IPS-20b (cell line): Measurements from ENCODE around the gene MAGEB4.

ENCODE experiments used
- H3K27ac ChIP-seq: one replicate; pipeline ENCODE4 v1.5.1; 2013; ENCODE audit warnings: low read length
- H3K27me3 ChIP-seq: 2 replicates; pipeline ENCODE4 v1.6.1; 2013; ENCODE audit warnings: mild to moderate bottlenecking, low read length, inconsistent platforms; ENCODE audit not compliant: insufficient read depth
- H3K36me3 ChIP-seq: 2 replicates; pipeline ENCODE4 v1.6.1; 2013; ENCODE audit warnings: low read depth, mild to moderate bottlenecking, inconsistent platforms, low read length, moderate library complexity; ENCODE audit not compliant: insufficient read depth
- H3K4me1 ChIP-seq: 2 replicates; pipeline ENCODE4 v1.6.1; 2013; ENCODE audit warnings: mild to moderate bottlenecking, control low read depth, inconsistent platforms, low read length, moderate library complexity; ENCODE audit not compliant: insufficient read depth
- H3K4me3 ChIP-seq: 2 replicates; pipeline ENCODE4 v1.5.1; 2013; ENCODE audit warnings: mild to moderate bottlenecking, low read length, inconsistent platforms
- H3K9ac ChIP-seq: 2 replicates; pipeline ENCODE4 v1.6.1; 2013; ENCODE audit warnings: low read depth, mild to moderate bottlenecking, inconsistent platforms, low read length, moderate library complexity
- H3K9me3 ChIP-seq: 2 replicates; pipeline ENCODE4 v1.6.1; 2013; ENCODE audit warnings: mild to moderate bottlenecking, low read depth, low read length, inconsistent platforms; ENCODE audit not compliant: insufficient read depth

MAGEB4 gene

GRCh38 chrX:30246769-30247489 is 5.1 kb downstream of the MAGEB4 start, which contains the start of gene MAGEB1:
Gene MAGEB1, plus strand, starts transcription at chrX:30247146. Its CDS starts 3,348 bp downstream, at chrX:30250494.
- no peak within 1 kb of the TSS for H3K27ac ChIP-seq
- no peaks in the 10 kb centered on the region for H3K27me3 ChIP-seq
- H3K36me3 ChIP-seq: no peaks in the 10 kb centered on the region
- no peaks in the 10 kb centered on the region for H3K9me3 ChIP-seq
- H3K4me1 ChIP-seq: no peaks in the 10 kb centered on the region
- H3K9ac ChIP-seq: no peak within 1 kb of the TSS
- H3K4me3 ChIP-seq: no peak within 1 kb of the TSS

- no peak overlapping the region for H3K9ac ChIP-seq
- no peaks in the 10 kb centered on the region for H3K4me1 ChIP-seq
- no peaks in the 10 kb centered on the region for H3K36me3 ChIP-seq
- H3K27ac ChIP-seq: no peak overlapping the region
- H3K9me3 ChIP-seq: no peaks in the 10 kb centered on the region
- no peaks in the 10 kb centered on the region for H3K27me3 ChIP-seq
- H3K4me3 ChIP-seq: no peak overlapping the region
Measured at GRCh38 chrX:30248854-30249253, 7.1 kb downstream of the MAGEB4 start.

- Histone ChIP-seq H3K4me1 (no peaks in the 10 kb centered on the region), H3K9ac (no peak overlapping the region), H3K36me3 (no peaks in the 10 kb centered on the region), H3K9me3 (peaks cover 9% of the 10 kb centered on the region), H3K4me3 (no peak overlapping the region), H3K27me3 (no peaks in the 10 kb centered on the region), H3K27ac (no peak overlapping the region)
Measured at GRCh38 chrX:30253257-30253656, 11.5 kb downstream of the MAGEB4 start.

GRCh38 chrX:30259927-30260326 is 18.1 kb downstream of the MAGEB4 start:
- Histone ChIP-seq H3K36me3 (no peaks in the 10 kb centered on the region), H3K4me3 (no peak overlapping the region), H3K4me1 (no peaks in the 10 kb centered on the region), H3K27ac (no peak overlapping the region), H3K9me3 (peaks cover 4% of the 10 kb centered on the region), H3K9ac (no peak overlapping the region), H3K27me3 (no peaks in the 10 kb centered on the region)

- no peak overlapping the region for H3K27ac ChIP-seq
- H3K4me3 ChIP-seq: no peak overlapping the region
- H3K27me3 ChIP-seq: no peaks in the 10 kb centered on the region
- no peaks in the 10 kb centered on the region for H3K4me1 ChIP-seq
- no peaks in the 10 kb centered on the region for H3K36me3 ChIP-seq
- H3K9ac ChIP-seq: no peak overlapping the region
- no peaks in the 10 kb centered on the region for H3K9me3 ChIP-seq
Measured at GRCh38 chrX:30261012-30261411, 19.2 kb downstream of the MAGEB4 start.

- no peak overlapping the region for H3K4me3 ChIP-seq
- H3K9me3 ChIP-seq: no peaks in the 10 kb centered on the region
- H3K27ac ChIP-seq: no peak overlapping the region
- H3K9ac ChIP-seq: no peak overlapping the region
- H3K4me1 ChIP-seq: no peaks in the 10 kb centered on the region
- no peaks in the 10 kb centered on the region for H3K36me3 ChIP-seq
- H3K27me3 ChIP-seq: no peaks in the 10 kb centered on the region
Measured at GRCh38 chrX:30262763-30263162, 21.0 kb downstream of the MAGEB4 start.

- Histone ChIP-seq H3K4me1 (no peaks in the 10 kb centered on the region), H3K27me3 (no peaks in the 10 kb centered on the region), H3K9ac (no peak overlapping the region), H3K4me3 (no peak overlapping the region), H3K27ac (no peak overlapping the region), H3K9me3 (no peaks in the 10 kb centered on the region), H3K36me3 (no peaks in the 10 kb centered on the region)
Measured at GRCh38 chrX:30270639-30271038, 28.8 kb downstream of the MAGEB4 start.

GRCh38 chrX:30275498-30275897 is 33.7 kb downstream of the MAGEB4 start:
- Histone ChIP-seq H3K36me3 (no peaks in the 10 kb centered on the region), H3K4me1 (no peaks in the 10 kb centered on the region), H3K9ac (no peak overlapping the region), H3K27ac (no peak overlapping the region), H3K4me3 (no peak overlapping the region), H3K9me3 (no peaks in the 10 kb centered on the region), H3K27me3 (no peaks in the 10 kb centered on the region)

GRCh38 chrX:30278365-30278764 is 36.6 kb downstream of the MAGEB4 start:
- Histone ChIP-seq H3K9me3 (no peaks in the 10 kb centered on the region), H3K27ac (no peak overlapping the region), H3K9ac (no peak overlapping the region)

GRCh38 chrX:30280428-30280827 is 38.6 kb downstream of the MAGEB4 start:
- H3K27ac ChIP-seq: no peak overlapping the region
- no peaks in the 10 kb centered on the region for H3K4me1 ChIP-seq
- no peaks in the 10 kb centered on the region for H3K9me3 ChIP-seq
- H3K9ac ChIP-seq: no peak overlapping the region
- no peaks in the 10 kb centered on the region for H3K36me3 ChIP-seq
- no peak overlapping the region for H3K4me3 ChIP-seq
- no peaks in the 10 kb centered on the region for H3K27me3 ChIP-seq

More at GRCh38 chrX:30278365-30278764, 36.6 kb downstream of the MAGEB4 start:
- Histone ChIP-seq H3K27me3 (no peaks in the 10 kb centered on the region), H3K4me1 (no peaks in the 10 kb centered on the region), H3K4me3 (no peak overlapping the region), H3K36me3 (no peaks in the 10 kb centered on the region)

- Histone ChIP-seq H3K4me1 (no peaks in the 10 kb centered on the region), H3K27me3 (no peaks in the 10 kb centered on the region), H3K9ac (no peak overlapping the region), H3K4me3 (no peak overlapping the region), H3K36me3 (no peaks in the 10 kb centered on the region), H3K9me3 (no peaks in the 10 kb centered on the region), H3K27ac (no peak overlapping the region)
Measured at GRCh38 chrX:30282527-30282926, 40.7 kb downstream of the MAGEB4 start.

- no peaks in the 10 kb centered on the region for H3K9me3 ChIP-seq
- no peak overlapping the region for H3K9ac ChIP-seq
- H3K4me1 ChIP-seq: no peaks in the 10 kb centered on the region
- H3K27ac ChIP-seq: no peak overlapping the region
- no peaks in the 10 kb centered on the region for H3K27me3 ChIP-seq
- H3K36me3 ChIP-seq: no peaks in the 10 kb centered on the region
- H3K4me3 ChIP-seq: no peak overlapping the region
Measured at GRCh38 chrX:30283456-30284200, 41.8 kb downstream of the MAGEB4 start.
